HEK293 (cell line): ENCODE measurements around the gene EBP.

Experiments
- CTCF ChIA-PET: fragments of 350-600 bp; formaldehyde crosslinking; extraction: SDS; loops from one replicate; lab custom pipeline; 2021; ENCODE audit warnings: antibody characterized with exemption; lab: Yijun Ruan, JAX
- POLR2A ChIA-PET: fragments of 300-600 bp; formaldehyde crosslinking; extraction: SDS; loops from one replicate; lab custom pipeline; 2020; ENCODE audit warnings: antibody characterized with exemption, inconsistent platforms; lab: Yijun Ruan, JAX
- H3K27ac ChIP-seq: fragments of 200-500 bp; sonication (Bioruptor generic); 2 replicates; pipeline ENCODE4 v1.5.1; 2014; ENCODE audit warnings: low read depth, low read length, control low read depth, inconsistent platforms; ENCODE audit errors: extremely low read depth
- H3K36me3 ChIP-seq, 2 experiments: fragments of 200-500 bp in 1 of 2; sonication (Bioruptor generic) in 1 of 2; 1 replicate in 1 of 2; 2 replicates in 1 of 2; pipeline ENCODE4 v1.5.1; 2014 to 2017; ENCODE audit warnings: inconsistent platforms in 2 of 2, low read length in 2 of 2; ENCODE audit not compliant: control insufficient read depth in 2 of 2, insufficient read depth in 1 of 2
- H3K4me1 ChIP-seq: fragments of 200-500 bp; sonication (Bioruptor generic); 2 replicates; pipeline ENCODE4 v1.5.1; 2014; ENCODE audit warnings: mild to moderate bottlenecking, low read length, inconsistent platforms; ENCODE audit not compliant: control insufficient read depth, insufficient read depth
- H3K4me3 ChIP-seq: 2 replicates; pipeline ENCODE4 v1.5.1; 2011; ENCODE audit warnings: low read depth, mild to moderate bottlenecking, control low read depth, low read length, moderate library complexity
- H3K9me3 ChIP-seq: fragments of 200-500 bp; sonication (Bioruptor generic); 2 replicates; pipeline ENCODE4 v1.5.1; 2014; ENCODE audit warnings: low read depth, low read length, inconsistent platforms; ENCODE audit not compliant: control insufficient read depth, insufficient read depth
- AEBP2 ChIP-seq: fragments of 450-650 bp; formaldehyde crosslinking; IDR thresholded peaks from 2 replicates; pipeline ENCODE4 v1.5.1; 2016; ENCODE audit warnings: missing biosample characterization, missing genetic modification characterization, borderline replicate concordance
- HIC1 ChIP-seq: fragments of 450-650 bp; formaldehyde crosslinking; IDR thresholded peaks from 2 replicates; pipeline ENCODE4 v1.5.1; 2016; ENCODE audit warnings: missing biosample characterization, missing genetic modification characterization
- IKZF3 ChIP-seq: fragments of 450-650 bp; IDR thresholded peaks from 2 replicates; pipeline ENCODE4 v1.5.0; 2018; ENCODE audit warnings: missing biosample characterization, mild to moderate bottlenecking, missing genetic modification characterization, moderate library complexity
- MYNN ChIP-seq: fragments of 450-650 bp; formaldehyde crosslinking; IDR thresholded peaks from 2 replicates; pipeline ENCODE4 v1.5.1; 2016; ENCODE audit warnings: missing biosample characterization, missing genetic modification characterization, borderline replicate concordance
- PATZ1 ChIP-seq: fragments of 450-650 bp; formaldehyde crosslinking; IDR thresholded peaks from 2 replicates; pipeline ENCODE4 v1.5.1; 2016; ENCODE audit warnings: missing biosample characterization, missing genetic modification characterization
- PBX3 ChIP-seq: sonication (generic); formaldehyde crosslinking; IDR thresholded peaks from 2 replicates; pipeline ENCODE4 v1.8.1; 2022; ENCODE audit warnings: mild to moderate bottlenecking, moderate library complexity, missing genetic modification reagents
- WT1 ChIP-seq: fragments of 450-650 bp; formaldehyde crosslinking; IDR thresholded peaks from 2 replicates; pipeline ENCODE4 v1.5.1; 2016; ENCODE audit warnings: missing biosample characterization, missing genetic modification characterization
- YY1 ChIP-seq: fragments of 450-650 bp; formaldehyde crosslinking; IDR thresholded peaks from 2 replicates; pipeline ENCODE4 v1.5.1; 2018; ENCODE audit warnings: missing biosample characterization, missing genetic modification characterization
- ZBTB1 ChIP-seq: fragments of 450-650 bp; formaldehyde crosslinking; IDR thresholded peaks from 2 replicates; pipeline ENCODE4 v1.5.1; 2016; ENCODE audit warnings: missing biosample characterization, missing genetic modification characterization
- ZBTB21 ChIP-seq: fragments of 450-650 bp; formaldehyde crosslinking; IDR thresholded peaks from 2 replicates; pipeline ENCODE4 v1.5.1; 2017; ENCODE audit warnings: missing biosample characterization, missing genetic modification characterization
- ZBTB26 ChIP-seq: fragments of 450-650 bp; formaldehyde crosslinking; optimal IDR thresholded peaks from 2 replicates; pipeline ENCODE3; 2016; ENCODE audit warnings: missing biosample characterization, mild to moderate bottlenecking, missing genetic modification characterization
- ZFP37 ChIP-seq: fragments of 450-650 bp; formaldehyde crosslinking; IDR thresholded peaks from 2 replicates; pipeline ENCODE4 v1.5.1; 2016; ENCODE audit warnings: missing biosample characterization, missing genetic modification characterization
- ZNF132 ChIP-seq: fragments of 450-650 bp; formaldehyde crosslinking; IDR thresholded peaks from 2 replicates; pipeline ENCODE4 v1.5.1; 2017; ENCODE audit warnings: missing biosample characterization, missing genetic modification characterization, borderline replicate concordance
- ZNF211 ChIP-seq: fragments of 450-650 bp; formaldehyde crosslinking; IDR thresholded peaks from 2 replicates; pipeline ENCODE4 v1.5.1; 2016; ENCODE audit warnings: low read depth, missing biosample characterization, missing genetic modification characterization
- ZNF24 ChIP-seq: fragments of 450-650 bp; formaldehyde crosslinking; IDR thresholded peaks from 2 replicates; pipeline ENCODE4 v1.5.1; 2016; ENCODE audit warnings: missing biosample characterization, missing genetic modification characterization
- ZNF292 ChIP-seq: fragments of 450-650 bp; formaldehyde crosslinking; IDR thresholded peaks from 2 replicates; pipeline ENCODE4 v1.5.1; 2016; ENCODE audit warnings: low read depth, missing biosample characterization, missing genetic modification characterization, borderline replicate concordance
- ZNF335 ChIP-seq: fragments of 450-650 bp; formaldehyde crosslinking; conservative IDR thresholded peaks from 2 replicates; pipeline ENCODE4 v1.5.1; 2016; ENCODE audit warnings: missing biosample characterization, missing genetic modification characterization
- ZNF449 ChIP-seq: fragments of 450-650 bp; formaldehyde crosslinking; IDR thresholded peaks from 2 replicates; pipeline ENCODE4 v1.5.1; 2017; ENCODE audit warnings: missing biosample characterization, mild to moderate bottlenecking, missing genetic modification characterization, moderate library complexity
- ZNF521 ChIP-seq: fragments of 450-650 bp; formaldehyde crosslinking; IDR thresholded peaks from 2 replicates; pipeline ENCODE4 v1.5.1; 2017; ENCODE audit warnings: missing biosample characterization, mild to moderate bottlenecking, missing genetic modification characterization
- ZNF624 ChIP-seq: fragments of 450-650 bp; formaldehyde crosslinking; IDR thresholded peaks from 2 replicates; pipeline ENCODE4 v1.5.1; 2017; ENCODE audit warnings: missing biosample characterization, missing genetic modification characterization
- ZNF791 ChIP-seq: fragments of 450-650 bp; formaldehyde crosslinking; IDR thresholded peaks from 2 replicates; pipeline ENCODE4 v1.5.1; 2016; ENCODE audit warnings: missing biosample characterization, missing genetic modification characterization
- TF ChIP-seq, protein P1 (sequence below): fragments of 450-650 bp; formaldehyde crosslinking; IDR thresholded peaks from 2 replicates; pipeline ENCODE4 v1.5.1; 2016; ENCODE audit warnings: missing biosample characterization, missing genetic modification characterization
- TF ChIP-seq, protein P2 (sequence below): fragments of 450-650 bp; formaldehyde crosslinking; IDR thresholded peaks from 2 replicates; pipeline ENCODE4 v1.5.1; 2016; ENCODE audit warnings: missing biosample characterization, missing genetic modification characterization

The EBP gene

GRCh38 chrX:48540028-48540375, 18.4 kb downstream of the EBP start (continued):
- peak; percentile 12 for TF ChIP-seq ZBTB26 (tag by site-specific recombination)
- TF ChIP-seq ZNF791 (tag by site-specific recombination): no peak
- TF ChIP-seq MYNN (tag by site-specific recombination): peak; percentile 27; the same call in 1 of the 2 replicates
- no peak for TF ChIP-seq ZNF624 (tag by site-specific recombination)
- 0 out of 2 replicates have a peak, but pooled peaks have one; percentile 18 for TF ChIP-seq ZNF449 (tag by site-specific recombination)
- no peak for TF ChIP-seq WT1 (tag by site-specific recombination)
- TF ChIP-seq PBX3: no peak
- 0 out of 2 replicates have a peak, but pooled peaks have one; percentile 67 for TF ChIP-seq ZNF335 (tag by site-specific recombination)
- TF ChIP-seq YY1: no peak
- no peak; the same call in 1 of the 2 replicates for TF ChIP-seq PATZ1 (tag by site-specific recombination)
- TF ChIP-seq ZNF132: no peak

DNA sequence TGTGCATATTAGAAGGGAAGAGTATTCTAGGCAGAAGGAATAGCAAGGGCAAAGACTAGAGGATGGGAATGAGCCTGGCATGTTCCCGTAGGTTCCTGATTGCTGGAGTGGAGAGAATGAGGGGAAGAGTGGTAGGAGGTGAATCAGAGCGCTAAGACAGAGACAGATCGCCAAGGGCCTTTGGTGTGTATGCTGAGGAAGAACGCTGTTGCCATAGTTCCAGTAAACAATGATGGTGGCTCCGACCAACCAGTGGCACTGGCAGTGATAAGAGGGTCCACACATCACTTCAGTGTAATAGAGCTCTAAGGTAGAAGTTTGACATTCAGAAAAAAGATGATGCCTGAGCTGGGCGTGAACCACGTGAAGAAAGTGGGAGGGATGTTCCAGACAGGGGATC, 18.9 kb downstream of the EBP start:
- no peaks in the 10 kb centered on the region for H3K9me3 ChIP-seq
- H3K27ac ChIP-seq: no peak overlapping the region
- POLR2A ChIA-PET: interaction anchor here (1.4 to 2.6 kb wide), 6 partner anchors 9 to 197 kb away, joined by 4 to 16 read pairs (median 8); partner anchors contain the start of genes EBP and RBM3
- H3K4me1 ChIP-seq: no peaks in the 10 kb centered on the region
- CTCF ChIA-PET: interaction anchor here (0.8 to 0.9 kb wide), 2 partner anchors 13 to 31 kb away, joined by 3 read pairs; no protein-coding TSS in a partner anchor
- H3K4me3 ChIP-seq: peak overlapping the region; percentile 68; the same call in 1 of the 2 replicates
- H3K36me3 ChIP-seq: peaks cover 12 to 26% of the 10 kb centered on the region in 2 experiments; a peak in 2 of 3 replicates
- TF ChIP-seq AEBP2 (tag by site-specific recombination) (no peak), IKZF3 (tag by site-specific recombination) (no peak), ZNF211 (tag by site-specific recombination) (no peak), ZNF521 (tag by site-specific recombination) (no peak), HIC1 (tag by site-specific recombination) (no peak), ZNF292 (tag by site-specific recombination) (no peak), ZFP37 (tag by site-specific recombination) (no peak), ZNF24 (tag by site-specific recombination) (no peak), ZBTB21 (no peak), ZBTB1 (tag by site-specific recombination) (no peak)
- TF ChIP-seq, protein P1, sequence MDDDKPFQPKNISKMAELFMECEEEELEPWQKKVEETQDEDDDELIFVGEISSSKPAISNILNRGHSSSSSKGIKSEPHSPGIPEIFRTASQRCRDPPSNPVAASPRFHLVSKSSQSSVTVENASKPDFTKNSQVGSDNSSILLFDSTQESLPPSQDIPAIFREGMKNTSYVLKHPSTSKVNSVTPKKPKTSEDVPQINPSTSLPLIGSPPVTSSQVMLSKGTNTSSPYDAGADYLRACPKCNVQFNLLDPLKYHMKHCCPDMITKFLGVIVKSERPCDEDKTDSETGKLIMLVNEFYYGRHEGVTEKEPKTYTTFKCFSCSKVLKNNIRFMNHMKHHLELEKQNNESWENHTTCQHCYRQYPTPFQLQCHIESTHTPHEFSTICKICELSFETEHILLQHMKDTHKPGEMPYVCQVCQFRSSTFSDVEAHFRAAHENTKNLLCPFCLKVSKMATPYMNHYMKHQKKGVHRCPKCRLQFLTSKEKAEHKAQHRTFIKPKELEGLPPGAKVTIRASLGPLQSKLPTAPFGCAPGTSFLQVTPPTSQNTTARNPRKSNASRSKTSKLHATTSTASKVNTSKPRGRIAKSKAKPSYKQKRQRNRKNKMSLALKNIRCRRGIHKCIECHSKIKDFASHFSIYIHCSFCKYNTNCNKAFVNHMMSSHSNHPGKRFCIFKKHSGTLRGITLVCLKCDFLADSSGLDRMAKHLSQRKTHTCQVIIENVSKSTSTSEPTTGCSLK (tag by site-specific recombination): no peak
- TF ChIP-seq, protein P2, sequence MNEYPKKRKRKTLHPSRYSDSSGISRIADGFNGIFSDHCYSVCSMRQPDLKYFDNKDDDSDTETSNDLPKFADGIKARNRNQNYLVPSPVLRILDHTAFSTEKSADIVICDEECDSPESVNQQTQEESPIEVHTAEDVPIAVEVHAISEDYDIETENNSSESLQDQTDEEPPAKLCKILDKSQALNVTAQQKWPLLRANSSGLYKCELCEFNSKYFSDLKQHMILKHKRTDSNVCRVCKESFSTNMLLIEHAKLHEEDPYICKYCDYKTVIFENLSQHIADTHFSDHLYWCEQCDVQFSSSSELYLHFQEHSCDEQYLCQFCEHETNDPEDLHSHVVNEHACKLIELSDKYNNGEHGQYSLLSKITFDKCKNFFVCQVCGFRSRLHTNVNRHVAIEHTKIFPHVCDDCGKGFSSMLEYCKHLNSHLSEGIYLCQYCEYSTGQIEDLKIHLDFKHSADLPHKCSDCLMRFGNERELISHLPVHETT (tag by site-specific recombination): no peak
